Naive thymus-derived CD4-positive, alpha-beta T cell (primary cell): ENCODE measurements around the gene RAI1. TPM values are rescaled to one million over a fixed set of nuclear protein-coding genes. Genes with fewer than 3 reads are reported as not detected.

Experiments used
- ATAC-seq: fragments of 150-1000 bp; cut with Tn5 transposase; 2 replicates; pipeline ENCODE4 v1.10.0; 2021; ENCODE audit warnings: mild to moderate bottlenecking, moderate library complexity
- CTCF ChIA-PET: fragments of 350-600 bp; sonication (Branson Sonifier 250); formaldehyde crosslinking; loops from one replicate; lab custom pipeline; 2021; ENCODE audit warnings: antibody characterized with exemption; lab: Charles Lee
- POLR2A ChIA-PET: fragments of 350-600 bp; sonication (Branson Sonifier 250); formaldehyde crosslinking; loops from one replicate; lab custom pipeline; 2021; ENCODE audit warnings: antibody characterized with exemption, inconsistent platforms; lab: Charles Lee
- DNase-seq, 9 donors: peaks; one replicate each; pipeline versions ENCODE4 v3.0.0 to v3.0.0-alpha.2; 2020 to 2022; ENCODE audit warnings: mixed read lengths in 1 of 9
- H3K27ac ChIP-seq: one replicate; pipeline ENCODE4 v1.7.0; 2013; ENCODE audit warnings: mild to moderate bottlenecking, low read depth, low read length, moderate library complexity
- H3K27me3 ChIP-seq, 2 donors: one replicate each; pipeline ENCODE4 v1.7.0; 2013; ENCODE audit warnings: low read length in 2 of 2, mild to moderate bottlenecking in 2 of 2, moderate library complexity in 2 of 2; ENCODE audit not compliant: control insufficient read depth in 2 of 2, insufficient read depth in 2 of 2
- H3K36me3 ChIP-seq, 3 experiments: 1 replicate in 2 of 3; 2 replicates in 1 of 3; pipeline ENCODE4 v1.7.0; 2013; ENCODE audit warnings: low read length in 3 of 3, mild to moderate bottlenecking in 3 of 3, moderate library complexity in 1 of 3; ENCODE audit not compliant: insufficient read depth in 3 of 3, control insufficient read depth in 2 of 3
- H3K4me1 ChIP-seq, 2 donors: one replicate each; pipeline ENCODE4 v1.7.0; 2013; ENCODE audit warnings: low read length in 2 of 2, mild to moderate bottlenecking in 2 of 2, moderate library complexity in 1 of 2; ENCODE audit not compliant: control insufficient read depth in 2 of 2, insufficient read depth in 2 of 2
- H3K4me3 ChIP-seq: 2 replicates; pipeline ENCODE4 v1.7.0; 2013; ENCODE audit warnings: mild to moderate bottlenecking, low read length
- H3K9me3 ChIP-seq, 3 experiments: 1 replicate in 2 of 3; 2 replicates in 1 of 3; pipeline ENCODE4 v1.7.0; 2013; ENCODE audit warnings: low read length in 3 of 3; ENCODE audit not compliant: control insufficient read depth in 2 of 3
- H3K27ac Mint-ChIP-seq, 9 donors: one replicate each; pipeline ENCODE4 v1.8.0; 2020 to 2022; ENCODE audit warnings: mixed read lengths in 9 of 9, mild to moderate bottlenecking in 8 of 9, moderate library complexity in 5 of 9, inconsistent platforms in 2 of 9
- H3K27me3 Mint-ChIP-seq, 5 donors: one replicate each; pipeline ENCODE4 v1.8.0; 2021 to 2022; ENCODE audit warnings: mixed read lengths in 5 of 5, mild to moderate bottlenecking in 1 of 5
- H3K36me3 Mint-ChIP-seq, 5 donors: one replicate each; pipeline ENCODE4 v1.8.0; 2020 to 2022; ENCODE audit warnings: mixed read lengths in 5 of 5, mild to moderate bottlenecking in 3 of 5, inconsistent platforms in 1 of 5
- H3K4me1 Mint-ChIP-seq, 7 donors: one replicate each; pipeline ENCODE4 v1.8.0; 2020 to 2022; ENCODE audit warnings: mixed read lengths in 7 of 7, mild to moderate bottlenecking in 3 of 7, inconsistent platforms in 1 of 7
- H3K4me3 Mint-ChIP-seq, 10 donors: one replicate each; pipeline ENCODE4 v1.8.0; 2020 to 2022; ENCODE audit warnings: mild to moderate bottlenecking in 10 of 10, mixed read lengths in 10 of 10, moderate library complexity in 6 of 10, inconsistent platforms in 2 of 10
- H3K9me3 Mint-ChIP-seq, 11 donors: one replicate each; pipeline ENCODE4 v1.8.0; 2020 to 2022; ENCODE audit warnings: mixed read lengths in 11 of 11, mild to moderate bottlenecking in 4 of 11, inconsistent platforms in 1 of 11, moderate library complexity in 1 of 11
- intact Hi-C, 2 donors: fragments of 100-400 bp; cut with micrococcal nuclease; formaldehyde crosslinking; loops; one replicate each; pipeline ENCODE4 v1.15.1; 2023
- polyA plus RNA-seq, 2 donors: library from polyadenylated mRNA; unstranded; fragments of 300-500 nt; fragmentation: Illumina TruSeq; gene quantifications; one replicate each; pipeline ENCODE4 v1.2.3, GENCODE V29; 2021
- total RNA-seq, 6 experiments: library from RNA in 5 of 6; stranded (reverse) in 5 of 6; gene quantifications; 1 replicate in 5 of 6; 2 replicates in 1 of 6; pipeline ENCODE4 v1.2.3 and lab custom pipeline; 2021 to 2026

Gene RAI1
- total and polyA plus RNA-seq, 7 experiments from 2014 or later, result 2.0 to 46.2 (median 21.2) TPM

DNA sequence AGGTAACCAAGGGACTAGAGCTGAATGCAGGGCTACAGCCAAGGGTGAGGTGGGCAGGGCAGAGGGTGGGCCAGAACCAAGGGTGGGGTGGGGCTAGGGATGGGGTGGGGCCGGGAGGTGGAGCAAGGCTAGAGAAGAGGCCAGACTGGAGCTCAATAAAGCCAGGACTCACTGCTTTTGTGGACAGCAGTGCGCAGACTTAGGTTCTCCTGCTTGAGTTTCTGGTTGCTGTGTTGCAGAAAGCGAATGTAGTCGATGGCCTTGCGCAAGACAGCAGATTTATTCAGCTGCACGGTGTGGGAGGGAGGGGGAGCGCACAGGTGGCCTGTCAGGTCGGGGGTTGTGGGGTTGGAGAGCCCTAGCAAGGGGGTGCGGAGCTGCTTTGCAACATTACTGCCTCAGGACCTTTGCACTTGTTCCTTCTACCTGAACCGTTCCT is 136.8 kb downstream of the RAI1 start:
- H3K36me3 ChIP-seq, result peaks cover 0 to 65% (median 20%) of the 10 kb centered on the region in 3 experiments
- intact Hi-C loops, result no loop called here

DNA sequence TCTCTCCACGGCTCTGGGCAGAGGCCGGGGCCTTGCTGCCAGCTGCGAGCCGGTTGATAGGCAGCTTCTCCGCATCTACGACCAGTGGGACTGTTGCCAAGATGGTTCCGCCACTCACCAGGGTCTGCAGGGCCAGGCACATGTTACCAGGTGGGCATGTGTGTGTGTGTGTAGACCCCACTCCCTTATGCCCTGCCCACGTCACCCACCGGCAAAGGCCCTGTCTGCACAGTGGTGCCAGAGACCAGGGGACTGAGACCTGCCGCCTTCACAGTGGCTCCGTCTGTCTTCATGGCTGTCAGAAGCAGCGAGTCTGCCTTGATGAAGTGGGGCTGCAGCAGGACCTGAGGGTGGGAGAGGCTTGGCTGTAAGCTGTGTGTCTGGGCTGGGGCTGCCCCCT is 137.9 kb downstream of the RAI1 start:
- H3K27ac Mint-ChIP-seq, result peak overlapping the region in 4 of 9 donors; percentile 21 to 58 (median 44)

More for the DNA sequence above, 136.8 kb downstream of the RAI1 start:
- Mint-ChIP-seq H3K27ac (peak overlapping the region in 2 of 9 donors; percentile 25 to 54), H3K36me3 (peaks cover 0 to 23% (median 7%) of the 10 kb centered on the region in 5 donors), H3K4me3 (peak overlapping the region in 1 of 10 donors; percentile 16), H3K9me3 (no peaks in the 10 kb centered on the region), H3K4me1 (peaks cover 33 to 55% (median 46%) of the 10 kb centered on the region in 7 donors), H3K27me3 (no peaks in the 10 kb centered on the region)
- Histone ChIP-seq H3K9me3 (no peaks in the 10 kb centered on the region), H3K4me3 (no peak overlapping the region), H3K27me3 (no peaks in the 10 kb centered on the region), H3K27ac (no peak overlapping the region), H3K4me1 (peaks cover 15 to 37% of the 10 kb centered on the region in 2 donors)
- POLR2A ChIA-PET, result interaction anchor here (0.6 to 1.3 kb wide), 4 partner anchors 12 to 1878 kb away, joined by 3 to 4 read pairs (median 4); no protein-coding TSS in a partner anchor
- ATAC-seq (no peak), DNase-seq (no peak)
- CTCF ChIA-PET, result interaction anchor here (9.9 kb wide), 1 partner anchor 43 kb away, joined by 88 read pairs; no protein-coding TSS in a partner anchor

DNA sequence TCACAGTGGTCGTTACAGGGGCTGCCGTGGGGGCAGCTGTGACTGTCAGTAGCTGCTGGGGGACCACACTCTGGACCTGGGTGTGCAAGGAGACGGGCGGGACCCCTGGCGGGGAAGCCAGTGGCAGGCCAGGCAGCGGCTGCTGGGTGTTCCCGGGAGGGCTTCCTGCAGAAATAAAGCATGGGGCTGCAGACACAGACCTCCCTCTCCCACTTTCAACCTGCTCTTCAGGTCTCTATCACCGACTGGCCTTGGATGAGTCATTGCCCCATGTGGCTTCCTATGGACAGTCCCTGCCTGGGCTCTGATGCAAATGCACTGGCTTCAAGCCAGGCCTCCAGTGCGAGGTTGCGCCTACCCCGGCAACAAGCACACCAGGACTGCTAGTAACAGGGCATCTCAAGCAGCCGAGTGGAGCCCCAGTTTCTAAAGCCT is 138.3 kb downstream of the RAI1 start:
- no peaks in the 10 kb centered on the region for H3K9me3 Mint-ChIP-seq
- ChIA-PET POLR2A (interaction anchor here (2.0 kb wide), 1 partner anchor 16 kb away, joined by 10 read pairs; the partner anchor contains the start of gene SREBF1), CTCF (interaction anchor here (0.5 to 9.9 kb wide), 6 partner anchors 17 to 214 kb away, joined by 3 to 88 read pairs (median 4); partner anchors contain the start of gene SREBF1)
- H3K4me1 Mint-ChIP-seq, result peaks cover 40 to 64% (median 56%) of the 10 kb centered on the region in 7 donors
- no peak overlapping the region for H3K4me3 ChIP-seq
- H3K27me3 ChIP-seq, result no peaks in the 10 kb centered on the region
- ATAC-seq (peak; percentile 28), DNase-seq (peak in 2 of 9 donors; percentile 33 to 72)
- peaks cover 0 to 23% (median 7%) of the 10 kb centered on the region in 5 donors for H3K36me3 Mint-ChIP-seq
- no peaks in the 10 kb centered on the region for H3K27me3 Mint-ChIP-seq
- peaks cover 25 to 49% of the 10 kb centered on the region in 2 donors for H3K4me1 ChIP-seq
- H3K36me3 ChIP-seq, result peaks cover 0 to 50% (median 16%) of the 10 kb centered on the region in 3 experiments
- peak overlapping the region in 8 of 9 donors; percentile 14 to 77 (median 64) for H3K27ac Mint-ChIP-seq
- H3K27ac ChIP-seq, result peak overlapping the region; percentile 25
- no peaks in the 10 kb centered on the region for H3K9me3 ChIP-seq
- intact Hi-C loops, result no loop called here
- peak overlapping the region in 8 of 10 donors; percentile 58 to 83 (median 66) for H3K4me3 Mint-ChIP-seq

More for the DNA sequence above, 137.9 kb downstream of the RAI1 start:
- Histone ChIP-seq H3K4me3 (no peak overlapping the region), H3K27ac (peak overlapping the region; percentile 30), H3K4me1 (peaks cover 21 to 44% of the 10 kb centered on the region in 2 donors), H3K27me3 (no peaks in the 10 kb centered on the region), H3K9me3 (no peaks in the 10 kb centered on the region), H3K36me3 (peaks cover 0 to 55% (median 18%) of the 10 kb centered on the region in 3 experiments)
- ATAC-seq, result no peak
- Mint-ChIP-seq H3K4me1 (peaks cover 35 to 59% (median 51%) of the 10 kb centered on the region in 7 donors), H3K27me3 (no peaks in the 10 kb centered on the region), H3K9me3 (no peaks in the 10 kb centered on the region), H3K36me3 (peaks cover 0 to 23% (median 7%) of the 10 kb centered on the region in 5 donors), H3K4me3 (peak overlapping the region in 3 of 10 donors; percentile 18 to 83 (median 77))
- CTCF ChIA-PET, result interaction anchor here (0.5 to 9.9 kb wide), 4 partner anchors 17 to 62 kb away, joined by 3 to 88 read pairs (median 4); no protein-coding TSS in a partner anchor
- intact Hi-C loops, result no loop called here
- POLR2A ChIA-PET, result interaction anchor here (1.3 kb wide), 1 partner anchor 11 kb away, joined by 4 read pairs; no protein-coding TSS in a partner anchor
- no peak for DNase-seq

DNA sequence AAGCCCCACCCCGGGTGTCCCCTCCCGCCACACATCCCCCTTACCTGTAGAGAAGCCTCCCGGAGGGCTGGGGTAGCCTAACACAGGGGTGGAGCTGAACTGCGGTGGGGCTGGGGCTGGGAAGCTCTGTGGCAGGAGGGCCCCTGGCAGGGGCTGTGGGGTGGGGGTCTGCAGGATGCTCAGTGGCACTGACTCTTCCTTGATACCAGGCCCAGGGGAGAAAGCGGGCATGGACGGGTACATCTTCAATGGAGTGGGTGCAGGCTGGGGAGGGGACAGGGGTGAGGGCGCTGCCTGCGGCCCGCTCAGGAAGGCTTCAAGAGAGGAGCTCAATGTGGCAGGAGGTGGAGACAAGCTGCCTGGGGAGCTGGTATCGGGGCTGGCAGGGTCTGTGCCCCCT is 138.8 kb downstream of the RAI1 start:
- intact Hi-C loops, result loop anchor here (5.0 to 10.0 kb wide), 2 partner anchors 495 to 1557 kb away; partner anchors contain the start of genes MAPK7 (in 1 of the 2), SMCR8 (in 1 of the 2) and TOP3A (in 1 of the 2)
- Histone ChIP-seq H3K36me3 (peaks cover 0 to 45% (median 16%) of the 10 kb centered on the region in 3 experiments), H3K9me3 (no peaks in the 10 kb centered on the region), H3K4me1 (peaks cover 30 to 54% of the 10 kb centered on the region in 2 donors), H3K27ac (peak overlapping the region; percentile 25), H3K27me3 (no peaks in the 10 kb centered on the region), H3K4me3 (no peak overlapping the region)
- DNase-seq (no peak), ATAC-seq (no peak)
- Mint-ChIP-seq H3K36me3 (peaks cover 0 to 23% (median 7%) of the 10 kb centered on the region in 5 donors), H3K4me1 (peaks cover 44 to 68% (median 60%) of the 10 kb centered on the region in 7 donors), H3K4me3 (peak overlapping the region in 8 of 10 donors; percentile 41 to 83 (median 66)), H3K9me3 (no peaks in the 10 kb centered on the region), H3K27ac (peak overlapping the region in 8 of 9 donors; percentile 9 to 77 (median 59)), H3K27me3 (no peaks in the 10 kb centered on the region)
- POLR2A ChIA-PET, result interaction anchor here (0.7 to 2.0 kb wide), 4 partner anchors 16 to 29 kb away, joined by 3 to 10 read pairs (median 3); partner anchors contain the start of gene SREBF1
- CTCF ChIA-PET, result interaction anchor here (0.6 to 9.9 kb wide), 6 partner anchors 11 to 214 kb away, joined by 3 to 88 read pairs (median 4); partner anchors contain the start of gene SREBF1

DNA sequence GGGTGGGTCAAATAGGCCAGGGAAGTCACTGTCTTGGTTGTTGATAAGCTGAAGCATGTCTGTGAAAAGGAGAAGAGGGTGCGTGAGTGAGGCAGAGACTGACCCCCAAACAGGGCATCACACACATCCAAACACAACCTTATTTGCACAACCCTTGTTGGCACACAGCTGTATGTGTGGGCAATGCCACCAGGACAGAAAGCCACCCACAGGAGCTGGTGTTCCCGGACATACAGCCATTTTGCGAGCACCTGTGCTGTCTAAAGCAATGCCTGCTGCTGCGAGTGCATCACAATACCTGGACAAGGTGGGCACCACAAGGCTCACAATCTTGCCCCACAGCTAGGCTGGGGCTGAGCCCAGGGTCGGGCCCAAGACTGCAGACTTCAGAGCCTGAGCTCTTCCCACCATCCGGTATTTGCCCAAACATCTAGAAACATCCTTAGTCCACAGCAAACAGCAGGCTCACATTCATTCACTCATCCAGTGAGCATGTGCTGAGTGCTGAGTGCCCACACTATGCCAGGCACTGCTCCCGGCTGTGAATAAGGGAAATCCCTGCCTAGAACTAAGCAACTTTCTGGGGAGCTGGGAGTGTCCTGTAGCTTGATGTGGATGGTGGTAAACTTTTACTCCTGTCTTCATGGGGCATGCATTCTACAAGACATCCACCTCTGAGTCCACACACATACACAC is 139.4 kb downstream of the RAI1 start:
- Mint-ChIP-seq H3K27ac (peak overlapping the region in 7 of 9 donors; percentile 43 to 83 (median 64)), H3K4me1 (peaks cover 45 to 68% (median 64%) of the 10 kb centered on the region in 7 donors), H3K9me3 (no peaks in the 10 kb centered on the region), H3K4me3 (peak overlapping the region in 9 of 10 donors; percentile 39 to 83 (median 62)), H3K27me3 (no peaks in the 10 kb centered on the region), H3K36me3 (peaks cover 0 to 21% (median 7%) of the 10 kb centered on the region in 5 donors)
- no peaks in the 10 kb centered on the region for H3K9me3 ChIP-seq
- H3K36me3 ChIP-seq, result peaks cover 0 to 40% (median 14%) of the 10 kb centered on the region in 3 experiments
- ATAC-seq (no peak), DNase-seq (no peak)
- H3K27ac ChIP-seq, result peak overlapping the region; percentile 25
- H3K4me3 ChIP-seq, result no peak overlapping the region
- H3K27me3 ChIP-seq, result no peaks in the 10 kb centered on the region
- H3K4me1 ChIP-seq, result peaks cover 30 to 57% of the 10 kb centered on the region in 2 donors
- ChIA-PET CTCF (interaction anchor here (0.6 to 9.9 kb wide), 7 partner anchors 8 to 507 kb away, joined by 3 to 88 read pairs (median 4); partner anchors contain the start of gene SREBF1), POLR2A (interaction anchor here (0.7 to 2.0 kb wide), 4 partner anchors 15 to 28 kb away, joined by 3 to 10 read pairs (median 3); partner anchors contain the start of gene SREBF1)
- intact Hi-C loops, result loop anchor here (5.0 to 10.0 kb wide), 2 partner anchors 494 to 1557 kb away; partner anchors contain the start of genes MAPK7 (in 1 of the 2), SMCR8 (in 1 of the 2) and TOP3A (in 1 of the 2)
